Pons (tissue), 1 donor: ENCODE measurements around the gene ELP6.
"Not testable (repeated sequence)": the region's sequence is repeated elsewhere in the genome, so short reads cannot be mapped to it uniquely, and the experiment has no call there.

Experiments
- DNase-seq: peaks from one replicate; pipeline ENCODE4 v3.0.0-alpha.2; 2016; ENCODE audit warnings: low spot score

The ELP6 gene

DNA sequence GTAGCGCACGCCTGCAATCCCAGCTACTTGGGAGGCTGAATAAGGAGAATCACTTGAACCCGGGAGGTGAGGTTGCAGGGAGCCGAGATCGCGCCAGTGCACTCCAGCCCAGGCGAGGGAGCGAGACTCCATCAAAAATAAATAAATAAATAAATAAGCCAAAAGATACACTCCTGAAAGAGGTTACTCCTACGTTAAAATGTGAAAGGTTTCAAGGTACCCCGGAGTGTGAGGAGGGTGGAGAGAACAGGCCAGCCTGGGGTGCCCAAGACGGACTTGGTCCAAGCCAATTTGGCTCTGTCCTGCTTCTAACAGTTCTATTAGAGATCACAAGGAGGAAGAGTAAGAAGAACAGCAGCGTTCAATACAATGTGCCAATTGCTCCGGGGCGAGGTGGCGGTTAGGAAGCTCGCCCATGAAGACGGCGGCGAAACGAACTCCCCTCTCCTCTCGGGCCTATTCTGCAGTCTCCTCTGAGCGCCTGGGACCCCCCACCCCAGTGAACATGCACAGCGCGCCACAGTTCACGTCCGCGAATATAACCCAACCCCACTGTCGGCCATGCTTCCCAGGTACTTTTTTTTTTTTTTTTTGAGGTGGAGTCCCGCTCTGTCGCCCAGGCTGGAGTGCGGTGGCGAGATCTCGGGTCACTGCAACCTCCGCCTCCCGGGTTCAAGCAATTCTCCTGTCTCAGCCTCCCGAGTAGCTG lies 942 bp downstream of the ELP6 start:
- DNase-seq: no peak

DNA sequence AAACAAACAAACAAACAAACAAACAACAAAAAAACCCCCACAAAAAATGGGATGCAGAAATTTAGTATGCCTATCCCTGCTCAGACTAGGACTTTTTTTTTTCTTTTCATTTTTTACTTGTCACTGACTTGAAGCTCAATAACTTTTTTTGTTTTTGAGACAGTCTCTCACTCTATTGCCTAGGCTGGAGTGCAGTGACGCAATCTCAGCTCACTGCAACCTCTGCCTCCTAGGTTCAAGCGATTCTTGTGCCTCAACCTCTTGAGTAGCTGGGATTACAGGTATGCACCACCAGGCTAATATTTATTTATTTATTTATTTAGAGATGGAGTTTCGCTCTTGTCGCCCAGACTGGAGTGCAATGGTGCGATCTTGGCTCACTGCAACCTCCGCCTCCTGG lies 8.2 kb downstream of the ELP6 start:
- not testable (repeated sequence) for DNase-seq

DNA sequence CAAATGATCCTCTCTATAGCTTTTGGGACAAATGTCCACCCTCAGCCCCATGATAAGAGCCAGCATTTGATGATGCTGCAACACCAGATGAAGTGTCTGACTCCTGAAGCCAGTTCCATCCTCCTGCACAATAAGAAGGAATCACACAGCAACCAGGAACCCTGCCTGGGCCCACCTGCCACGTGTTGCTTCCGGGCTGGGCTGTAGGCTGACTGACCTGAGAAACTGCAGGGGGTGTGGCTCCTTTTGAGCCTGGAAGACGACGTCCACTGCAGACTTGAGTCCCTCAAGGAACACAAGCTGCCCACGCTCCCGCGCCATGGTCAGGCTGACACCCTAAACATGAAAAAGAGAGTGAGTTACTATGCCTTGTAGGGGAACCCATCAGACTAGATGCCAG lies 9.4 kb downstream of the ELP6 start:
- no peak for DNase-seq

DNA sequence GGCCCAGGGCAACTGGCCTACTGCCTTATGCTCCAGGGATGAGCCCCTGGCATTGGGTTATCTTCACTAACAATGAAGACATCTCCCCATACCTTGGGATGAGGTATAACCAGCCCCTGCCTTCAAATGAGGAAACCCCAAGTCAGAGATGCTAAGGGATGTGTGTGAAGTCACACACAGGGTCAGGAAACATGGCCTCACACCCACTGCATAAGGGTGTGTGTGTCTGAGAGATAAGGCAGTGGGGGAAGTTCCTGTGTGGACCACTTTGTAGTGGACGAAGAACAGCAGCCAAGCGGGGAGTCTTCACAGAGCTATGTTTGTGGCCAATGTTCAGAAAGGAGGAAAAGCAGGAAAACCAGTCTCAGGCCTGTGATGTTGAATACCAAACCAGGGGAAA lies 10.5 kb downstream of the ELP6 start:
- DNase-seq: no peak

DNA sequence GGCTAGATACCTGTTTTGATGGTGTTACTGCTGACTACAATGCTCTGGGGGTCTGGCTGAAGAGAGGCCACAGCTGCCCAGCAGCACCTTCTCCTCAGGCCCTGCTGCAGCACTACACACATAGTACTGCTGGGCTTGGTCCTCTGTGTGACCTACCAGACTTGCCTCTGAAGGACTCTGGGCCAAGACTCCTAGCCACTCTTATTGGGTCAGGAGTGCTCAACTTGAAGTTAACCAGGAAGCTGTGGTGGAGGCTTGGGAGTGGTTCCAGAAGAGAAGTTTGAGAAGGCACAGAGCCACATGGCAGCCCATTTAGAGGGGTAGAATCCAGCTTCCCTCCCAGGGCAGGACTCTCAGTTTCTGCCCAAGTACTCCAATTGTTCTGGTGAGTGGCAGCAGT lies 16.6 kb downstream of the ELP6 start:
- no peak for DNase-seq

DNA sequence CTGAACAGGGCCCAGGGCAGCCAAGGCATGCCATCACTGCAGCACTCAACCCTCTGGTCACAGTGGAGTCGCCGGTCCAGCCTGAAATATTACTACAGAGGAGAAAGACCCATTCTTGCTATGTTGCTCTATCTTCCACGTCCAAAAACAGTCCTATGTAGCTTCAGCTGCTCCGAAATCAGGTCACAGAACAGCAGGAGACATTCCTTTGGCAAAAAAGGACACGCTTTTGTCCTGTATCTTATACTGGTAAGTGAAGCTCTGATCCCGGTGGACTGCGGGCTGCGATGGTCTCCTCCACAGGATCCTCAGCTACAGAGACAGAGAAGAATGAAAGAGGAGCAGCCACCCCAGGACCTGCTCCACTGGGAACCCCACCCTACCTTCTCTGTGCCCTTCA lies 17.6 kb downstream of the ELP6 start:
- DNase-seq: no peak

DNA sequence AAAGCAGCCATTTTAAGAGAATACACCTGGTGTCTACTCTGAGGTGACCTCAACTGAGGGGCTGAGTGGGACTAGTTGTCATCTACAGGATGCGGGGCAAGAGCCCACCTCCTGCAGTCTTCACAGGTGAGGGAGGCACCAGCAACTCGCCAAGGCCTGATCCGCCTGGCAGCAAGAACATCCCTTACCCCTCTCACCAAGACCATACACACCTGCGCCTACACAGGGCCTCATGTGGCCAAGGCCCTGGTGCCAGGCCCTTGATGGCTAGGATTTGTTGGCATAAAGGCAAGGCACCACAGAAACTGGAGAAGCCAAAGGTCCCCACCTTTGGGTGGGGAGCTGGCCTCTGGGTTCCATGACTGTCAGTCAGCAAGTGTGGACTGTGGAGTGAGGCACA lies 18.4 kb downstream of the ELP6 start:
- no peak for DNase-seq

DNA sequence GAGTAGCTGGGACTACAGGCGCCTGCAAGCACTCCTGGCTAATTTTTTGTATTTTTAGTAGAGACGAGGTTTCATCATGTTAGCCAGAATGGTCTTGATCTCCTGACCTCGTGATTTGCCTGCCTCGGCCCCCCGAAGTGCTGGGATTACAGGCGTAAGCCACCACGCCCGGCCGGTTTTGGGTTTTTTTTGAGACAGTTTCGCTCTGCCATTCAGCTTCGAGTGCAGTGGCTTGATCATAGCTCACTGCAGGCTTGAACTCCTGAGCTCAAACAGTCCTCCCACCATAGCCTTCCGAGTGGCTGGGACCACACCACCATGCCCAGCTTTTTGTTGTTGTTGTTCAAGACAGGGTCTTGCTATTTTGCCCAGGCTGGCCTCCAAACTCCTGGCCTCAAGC lies 21.7 kb downstream of the ELP6 start:
- no peak for DNase-seq

DNA sequence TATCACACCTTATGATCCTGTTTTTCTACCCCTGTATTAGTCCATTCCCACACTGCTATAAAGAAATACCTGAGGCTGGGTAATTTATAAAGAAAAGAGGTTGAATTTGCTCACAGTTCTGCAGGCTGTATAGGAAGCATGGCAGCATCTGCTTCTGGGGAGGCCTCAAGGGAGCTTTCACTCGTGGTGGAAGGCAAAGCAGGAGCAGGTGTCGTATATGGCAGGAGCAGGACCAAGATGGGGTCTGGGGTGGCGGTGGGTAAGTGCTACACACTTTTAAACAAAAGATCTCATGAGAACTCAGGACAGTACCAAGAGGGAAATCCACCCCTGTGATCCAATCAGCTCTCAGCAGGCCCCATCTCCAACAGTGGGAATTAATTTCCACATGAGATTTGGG lies 22.3 kb downstream of the ELP6 start:
- no peak for DNase-seq

DNA sequence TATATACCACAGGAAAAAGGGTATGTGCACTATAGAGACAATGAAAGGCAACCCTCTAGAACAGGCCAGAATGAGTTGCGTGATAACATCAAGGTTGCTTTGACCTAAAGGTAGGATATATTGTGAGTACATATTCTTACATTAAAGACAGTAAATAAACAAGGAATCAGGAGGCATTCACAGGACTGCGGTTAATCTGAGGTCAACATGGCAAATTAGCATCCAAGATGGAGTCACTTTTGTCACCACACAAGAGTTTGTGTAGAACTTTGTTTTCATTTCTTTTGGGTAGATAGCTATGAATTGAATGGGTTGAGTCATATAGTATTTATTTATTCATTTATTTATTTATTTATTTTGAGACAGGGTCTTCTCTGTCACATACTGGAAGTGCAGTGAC lies 26.2 kb downstream of the ELP6 start:
- DNase-seq: no peak

DNA sequence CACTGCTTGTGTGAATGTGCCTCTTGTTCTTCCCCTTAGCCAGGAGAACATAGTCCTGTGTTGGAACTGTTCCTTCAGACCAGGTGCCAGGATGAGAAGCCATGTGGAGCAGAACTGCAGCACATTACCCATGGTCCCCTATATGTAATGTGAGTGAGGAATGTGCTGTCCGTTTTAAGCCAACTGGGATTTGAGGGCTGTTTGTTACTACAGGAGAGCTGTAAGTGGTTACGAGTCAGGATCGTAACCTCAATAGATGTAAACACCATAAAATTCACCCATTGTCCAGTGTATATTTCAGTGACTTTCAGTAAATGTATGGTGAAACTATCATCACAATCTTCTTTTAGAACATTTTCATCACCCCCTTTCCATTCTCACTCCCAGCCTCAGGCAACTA lies 27.7 kb downstream of the ELP6 start:
- no peak for DNase-seq

DNA sequence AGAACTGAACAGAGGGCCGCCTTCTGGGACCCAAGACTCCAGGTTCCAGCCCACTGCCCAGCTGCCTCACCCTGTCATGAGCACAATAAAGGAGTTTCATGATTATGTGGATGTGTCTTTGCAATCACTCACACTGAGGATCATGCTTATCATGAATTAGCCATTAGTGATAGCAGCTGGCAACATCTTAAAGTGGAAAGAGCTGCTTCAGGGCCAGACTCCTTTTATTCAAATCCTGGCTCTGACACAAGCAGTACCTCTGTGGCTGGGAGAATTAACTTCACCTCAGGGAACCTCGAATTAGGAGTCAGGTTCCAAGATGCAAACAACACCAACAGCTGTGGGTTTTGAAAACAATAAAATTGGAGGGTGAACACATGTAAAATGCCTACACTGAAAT lies 31.1 kb downstream of the ELP6 start:
- no peak for DNase-seq

DNA sequence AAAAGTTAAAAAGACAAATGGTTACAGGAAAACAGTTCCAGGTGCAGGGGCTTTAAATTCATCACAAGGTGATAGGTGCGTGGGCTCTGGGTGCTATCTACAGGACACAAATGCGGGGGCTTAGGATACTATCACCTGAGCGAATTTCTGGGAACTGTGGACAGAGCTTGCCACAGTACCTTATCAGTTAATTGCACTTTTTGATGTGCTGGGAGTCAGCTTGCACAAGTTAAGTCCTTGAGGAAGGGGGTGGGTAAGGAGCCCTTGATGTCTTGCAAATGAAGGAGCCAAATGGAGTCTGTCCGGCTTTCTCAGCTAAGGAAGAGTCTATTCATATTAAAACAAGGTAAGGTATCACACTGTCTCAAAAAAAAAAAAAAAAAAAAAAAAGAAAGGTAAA lies 31.7 kb downstream of the ELP6 start:
- DNase-seq: not testable (repeated sequence)

DNA sequence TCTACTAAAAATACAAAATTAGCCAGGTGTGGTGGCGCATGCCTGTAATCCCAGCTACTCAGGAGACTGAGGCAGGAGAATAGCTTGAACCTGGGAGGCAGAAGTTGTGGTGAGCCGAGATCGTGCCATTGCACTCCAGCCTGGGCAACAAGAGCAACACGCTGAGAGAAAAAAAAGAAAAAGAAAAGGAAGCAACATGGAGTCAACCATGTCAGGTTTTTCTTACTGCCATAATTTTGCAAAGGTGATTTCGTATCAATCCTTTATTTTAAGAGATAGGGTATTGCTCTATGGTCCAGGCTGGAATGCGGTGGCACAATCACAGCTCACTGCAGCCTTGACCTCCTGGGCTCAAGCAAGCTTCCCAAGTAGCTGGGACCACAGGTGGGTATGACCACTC lies 33.2 kb downstream of the ELP6 start:
- DNase-seq: not testable (repeated sequence)

DNA sequence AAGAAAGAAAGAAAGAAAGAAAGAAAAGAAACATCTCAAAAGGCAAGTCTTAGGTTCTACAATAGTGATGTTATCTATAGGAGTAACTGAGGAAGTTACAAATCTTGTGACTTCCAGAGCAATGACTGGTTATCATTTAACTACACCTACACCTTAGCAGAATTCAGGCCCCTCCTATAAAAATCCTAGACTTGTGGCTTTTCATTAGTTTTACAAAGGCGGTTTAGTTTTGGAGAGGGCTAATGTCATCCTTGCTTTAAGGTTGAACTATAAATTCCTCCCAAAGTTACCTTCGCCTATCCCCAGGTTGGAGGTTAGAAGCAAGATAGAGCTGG lies 33.7 kb downstream of the ELP6 start:
- DNase-seq: no peak

DNA sequence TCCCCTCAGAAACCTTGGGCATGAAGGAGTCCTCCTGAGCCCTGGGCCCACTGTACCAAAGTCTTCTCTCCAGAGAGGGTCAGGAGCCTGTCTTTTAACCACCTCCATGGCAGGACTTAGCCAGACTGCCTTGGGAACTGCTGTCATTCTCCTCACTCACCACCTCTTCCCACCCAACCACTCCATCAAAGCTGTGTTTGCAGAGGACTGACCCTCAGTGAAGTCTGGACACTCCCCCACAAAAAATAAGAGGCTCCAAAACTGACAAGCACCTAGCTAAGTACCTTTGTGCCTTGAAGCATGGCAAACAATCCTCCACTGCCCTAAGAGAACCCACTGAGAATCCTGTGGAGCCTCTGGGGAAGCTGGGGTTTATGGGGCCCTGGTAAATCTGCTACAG lies 35.5 kb downstream of the ELP6 start:
- DNase-seq: no peak

DNA sequence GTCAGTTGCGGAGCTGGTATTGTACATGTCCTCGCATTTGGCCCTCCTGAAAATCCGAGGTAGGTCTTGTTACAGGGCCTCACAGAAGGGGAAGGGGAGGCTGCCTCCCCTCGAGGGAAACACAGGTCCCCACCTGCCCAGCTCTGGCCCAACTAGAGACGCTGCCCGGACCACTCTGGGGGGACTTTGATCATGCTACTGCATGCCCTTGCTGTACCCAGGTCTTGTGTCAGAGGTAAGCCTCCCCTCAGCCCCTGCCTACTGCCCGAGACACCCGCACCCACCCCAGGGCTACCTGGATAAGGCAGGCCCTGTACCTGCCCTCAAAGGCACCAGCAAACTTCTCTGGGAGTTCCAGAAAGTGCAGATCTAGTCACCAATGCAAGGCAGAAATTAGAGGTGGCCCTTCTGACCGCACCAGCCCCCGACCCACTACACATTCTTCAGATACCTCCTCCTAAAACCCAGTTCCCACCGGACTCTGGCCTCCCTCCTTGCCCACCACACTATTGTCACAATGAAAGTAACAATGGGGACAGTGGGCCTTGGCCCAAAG lies 36.8 kb downstream of the ELP6 start:
- DNase-seq: no peak

DNA sequence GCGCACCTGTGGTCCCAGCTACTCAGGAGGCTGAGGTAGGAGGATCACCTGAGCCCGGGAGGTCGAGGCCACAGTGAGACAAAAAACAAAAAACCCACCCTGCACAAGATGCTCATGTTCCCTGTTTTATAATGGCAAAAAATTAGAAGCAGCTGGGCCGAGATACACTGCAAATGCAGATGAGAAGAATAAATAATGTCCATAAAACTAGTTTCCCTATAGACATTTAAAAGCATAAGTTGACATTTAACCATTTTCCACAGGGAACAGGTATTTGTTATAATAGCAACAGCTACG lies 37.2 kb downstream of the ELP6 start:
- no peak for DNase-seq

DNA sequence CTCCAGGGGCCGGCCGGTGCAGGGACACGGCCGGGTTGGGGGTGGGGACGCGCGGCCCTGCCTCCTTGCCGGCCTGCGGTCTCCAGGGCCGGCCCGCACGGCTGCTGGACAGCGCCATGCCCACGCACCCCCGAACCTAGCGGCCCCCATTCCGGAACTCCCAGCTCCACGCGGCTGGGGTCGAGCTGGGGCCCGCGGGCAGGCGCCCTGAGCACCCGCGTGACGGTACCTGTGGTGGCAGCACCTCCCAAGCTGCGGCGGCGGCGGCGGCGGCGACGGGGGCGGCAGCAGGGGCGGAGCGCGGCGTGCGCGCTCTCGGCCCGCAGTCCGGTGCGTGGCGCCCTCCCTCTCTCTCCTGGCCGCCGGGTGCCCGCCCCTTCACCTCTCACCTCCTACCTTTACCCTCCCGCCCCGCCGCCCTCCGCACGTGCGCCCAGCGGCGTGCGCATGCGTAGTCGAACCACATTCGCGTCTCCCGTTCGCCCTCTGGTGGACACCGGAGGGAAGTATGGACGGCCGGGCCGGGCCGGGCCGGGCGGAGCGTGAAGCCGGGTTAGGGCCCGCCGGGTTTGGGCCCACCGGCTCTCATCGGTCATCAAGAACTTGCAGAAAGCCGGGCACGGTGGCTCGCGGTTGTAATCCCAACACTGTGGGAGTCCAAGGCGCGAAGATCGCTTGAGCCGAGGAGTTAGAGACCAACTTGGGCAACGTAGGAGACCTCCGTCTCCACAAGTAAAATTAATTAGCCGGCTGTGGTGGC lies 37.8 kb downstream of the ELP6 start, which contains the start of gene SCAP:
TSS of gene SCAP (minus strand) at position 372 of the 760 bp plus-strand sequence. CDS start 32,948 bp downstream, outside the sequence.
- DNase-seq: peak; percentile 80

DNA sequence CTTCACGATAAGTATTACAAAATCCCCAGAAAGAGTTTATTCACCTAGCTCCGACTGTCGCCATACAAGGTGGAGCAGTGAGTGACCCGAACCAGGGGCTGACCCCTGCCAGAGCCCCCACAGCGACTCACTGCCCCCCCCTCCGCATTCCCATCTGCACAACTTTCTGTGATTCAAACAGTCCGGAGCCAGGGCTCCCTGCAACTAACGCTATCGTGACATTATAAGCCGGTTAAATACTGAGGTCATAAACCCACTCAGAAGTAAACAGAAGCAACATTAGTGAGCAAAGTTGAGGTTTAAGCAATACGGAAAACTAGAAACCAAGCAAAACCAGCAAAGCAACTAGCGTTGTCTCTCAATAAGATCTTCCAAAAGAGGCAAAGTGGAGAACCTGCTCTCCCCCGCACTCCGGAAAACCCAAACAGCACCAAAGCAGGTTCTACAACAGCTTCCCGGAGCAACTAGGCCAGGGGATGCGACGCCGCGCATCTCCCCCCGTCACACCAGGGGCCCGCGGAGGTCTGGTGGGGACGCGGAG lies 38.4 kb downstream of the ELP6 start:
- DNase-seq: no peak

DNA sequence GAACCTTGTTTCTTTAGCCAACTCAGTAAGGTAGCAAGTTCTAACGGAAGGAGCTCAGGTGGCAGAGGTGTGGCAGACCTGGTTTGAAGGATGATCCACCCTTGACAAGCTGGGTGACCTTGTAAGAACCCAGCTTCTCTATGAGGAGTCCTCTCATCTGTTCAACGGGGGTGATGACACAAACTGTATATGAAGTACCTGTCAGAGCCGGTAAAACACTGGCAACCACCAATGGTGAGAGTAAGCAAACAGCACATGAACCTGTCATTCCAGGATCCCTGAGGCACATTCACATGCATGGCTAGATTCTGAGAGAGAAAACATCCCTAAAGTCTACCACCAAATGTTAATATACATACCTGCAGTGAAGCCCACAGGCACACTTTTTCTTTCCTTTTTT lies 40.1 kb downstream of the ELP6 start:
- DNase-seq: no peak

DNA sequence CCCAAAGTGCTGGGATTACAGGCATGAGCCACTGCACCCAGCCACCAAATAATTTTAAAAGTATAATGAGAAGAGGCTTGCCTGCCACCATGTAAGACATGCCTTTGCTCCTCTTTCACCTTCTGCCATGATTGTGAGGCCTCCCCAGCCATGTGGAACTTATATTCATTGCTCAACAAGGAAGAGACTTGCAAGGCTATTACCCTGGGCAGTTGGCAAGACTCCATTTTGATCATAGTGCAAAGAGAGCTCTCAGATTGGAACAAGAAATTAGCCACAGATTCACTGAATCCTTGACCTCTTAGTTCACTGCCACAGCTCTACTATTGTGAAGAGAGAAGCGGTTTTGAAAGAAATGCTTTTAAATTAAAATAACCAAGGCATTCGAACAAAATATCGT lies 43.9 kb downstream of the ELP6 start:
- no peak for DNase-seq

DNA sequence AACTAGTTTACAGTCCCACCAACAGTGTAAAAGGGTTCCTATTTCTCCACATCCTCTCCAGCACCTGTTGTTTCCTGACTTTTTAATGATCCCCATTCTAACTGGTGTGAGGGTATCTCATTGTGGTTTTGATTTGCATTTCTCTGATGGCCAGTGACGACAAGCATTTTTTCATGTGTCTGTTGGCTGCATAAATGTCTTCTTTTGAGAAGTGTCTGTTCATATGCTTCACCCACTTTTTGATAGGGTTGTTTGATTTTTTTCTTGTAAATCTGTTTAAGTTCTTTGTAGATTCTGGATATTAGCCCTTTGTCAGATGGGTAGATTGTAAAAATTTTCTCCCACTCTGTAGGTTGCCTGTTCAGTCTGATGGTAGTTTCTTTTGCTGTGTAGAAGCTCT lies 45.2 kb downstream of the ELP6 start:
- DNase-seq: not testable (repeated sequence)

DNA sequence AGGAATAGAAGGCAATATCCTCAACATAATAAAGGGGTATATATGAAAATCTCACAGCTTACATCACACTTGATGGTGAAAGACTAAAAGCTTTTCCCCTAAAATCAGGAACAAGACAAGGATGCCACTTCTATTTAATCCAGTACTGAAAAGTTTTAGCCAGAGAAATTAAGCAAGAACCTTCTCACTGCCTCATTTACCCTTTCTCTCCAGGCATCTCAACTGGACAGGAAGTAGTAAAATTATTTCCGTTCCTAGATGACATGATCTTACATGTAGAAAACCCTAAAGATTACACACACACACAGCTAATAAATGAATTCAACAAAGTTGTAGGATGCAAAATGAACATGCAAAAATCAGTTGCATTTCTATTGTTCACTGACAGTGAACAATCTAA lies 48.9 kb downstream of the ELP6 start:
- no peak for DNase-seq
